ENCODE results near the gene CRTC1.

Gene CRTC1

DNA sequence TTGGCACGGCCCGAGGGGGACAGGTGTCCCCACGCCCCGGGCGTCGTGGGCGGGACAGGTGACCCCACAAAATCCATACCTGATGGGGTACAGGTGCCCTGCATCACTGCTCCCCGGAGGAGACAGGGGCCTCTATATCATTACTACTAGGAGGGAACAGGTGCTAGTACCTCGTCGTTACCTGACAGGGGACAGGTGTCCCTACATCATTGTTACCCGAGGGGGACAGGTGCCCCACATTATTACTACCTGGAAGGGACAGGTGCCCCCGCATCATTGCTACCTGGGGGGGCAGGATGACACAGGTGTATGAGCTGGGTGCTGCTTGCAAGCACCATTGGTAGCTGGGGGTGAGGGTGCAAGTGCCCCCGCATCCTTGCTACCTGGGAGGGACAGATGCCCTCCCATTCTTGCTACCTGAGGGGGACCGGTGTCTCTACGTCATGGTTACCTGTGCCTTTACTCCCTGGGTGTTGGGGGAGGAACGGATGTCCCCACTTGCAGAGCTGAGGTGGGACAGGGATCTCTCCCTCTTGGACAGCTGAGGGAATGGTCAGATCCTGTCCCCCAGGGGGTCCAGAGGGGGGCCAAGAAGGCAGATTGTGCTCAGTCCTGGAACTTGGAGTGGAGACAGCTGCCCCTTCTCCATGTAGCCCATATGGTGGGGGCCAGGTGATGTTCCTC lies 620 bp downstream of the CRTC1 start:
- H3K4me3 ChIP-seq (replicated peaks; ENCODE audit: low read depth, low read length), result peak overlapping the region; percentile 64
- no peak for DNase-seq (ENCODE audit: extremely low read depth, low read depth)
- TF ChIP-seq, protein P1, sequence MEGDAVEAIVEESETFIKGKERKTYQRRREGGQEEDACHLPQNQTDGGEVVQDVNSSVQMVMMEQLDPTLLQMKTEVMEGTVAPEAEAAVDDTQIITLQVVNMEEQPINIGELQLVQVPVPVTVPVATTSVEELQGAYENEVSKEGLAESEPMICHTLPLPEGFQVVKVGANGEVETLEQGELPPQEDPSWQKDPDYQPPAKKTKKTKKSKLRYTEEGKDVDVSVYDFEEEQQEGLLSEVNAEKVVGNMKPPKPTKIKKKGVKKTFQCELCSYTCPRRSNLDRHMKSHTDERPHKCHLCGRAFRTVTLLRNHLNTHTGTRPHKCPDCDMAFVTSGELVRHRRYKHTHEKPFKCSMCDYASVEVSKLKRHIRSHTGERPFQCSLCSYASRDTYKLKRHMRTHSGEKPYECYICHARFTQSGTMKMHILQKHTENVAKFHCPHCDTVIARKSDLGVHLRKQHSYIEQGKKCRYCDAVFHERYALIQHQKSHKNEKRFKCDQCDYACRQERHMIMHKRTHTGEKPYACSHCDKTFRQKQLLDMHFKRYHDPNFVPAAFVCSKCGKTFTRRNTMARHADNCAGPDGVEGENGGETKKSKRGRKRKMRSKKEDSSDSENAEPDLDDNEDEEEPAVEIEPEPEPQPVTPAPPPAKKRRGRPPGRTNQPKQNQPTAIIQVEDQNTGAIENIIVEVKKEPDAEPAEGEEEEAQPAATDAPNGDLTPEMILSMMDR (IDR thresholded peaks at IDR 0.05; ENCODE audit: low read depth, low read length, missing control alignments), result no peak

DNA sequence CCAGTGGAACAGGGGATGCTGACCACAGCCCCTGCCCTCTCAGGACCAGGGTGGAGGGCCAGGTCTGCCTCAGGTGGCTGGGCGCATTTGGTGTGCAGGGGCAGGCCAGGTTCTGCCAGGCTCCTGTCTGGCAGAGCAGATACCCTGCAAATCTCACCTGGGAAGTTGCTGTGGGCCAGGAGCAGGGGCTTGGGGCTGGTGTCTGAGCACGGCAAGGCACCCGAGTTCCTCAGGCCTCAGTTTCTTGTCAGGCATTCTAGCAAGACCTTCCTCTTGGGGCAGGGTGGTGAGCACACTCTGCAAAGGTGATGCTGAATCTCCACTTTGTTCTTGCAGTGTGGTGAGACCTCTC lies 1.1 kb downstream of the CRTC1 start:
- TF ChIP-seq, protein P1 (IDR thresholded peaks at IDR 0.05; ENCODE audit: low read depth, low read length, missing control alignments), result no peak
- H3K4me3 ChIP-seq (replicated peaks; ENCODE audit: low read depth, low read length), result peak overlapping the region; percentile 64
- no peak for DNase-seq (ENCODE audit: extremely low read depth, low read depth)

DNA sequence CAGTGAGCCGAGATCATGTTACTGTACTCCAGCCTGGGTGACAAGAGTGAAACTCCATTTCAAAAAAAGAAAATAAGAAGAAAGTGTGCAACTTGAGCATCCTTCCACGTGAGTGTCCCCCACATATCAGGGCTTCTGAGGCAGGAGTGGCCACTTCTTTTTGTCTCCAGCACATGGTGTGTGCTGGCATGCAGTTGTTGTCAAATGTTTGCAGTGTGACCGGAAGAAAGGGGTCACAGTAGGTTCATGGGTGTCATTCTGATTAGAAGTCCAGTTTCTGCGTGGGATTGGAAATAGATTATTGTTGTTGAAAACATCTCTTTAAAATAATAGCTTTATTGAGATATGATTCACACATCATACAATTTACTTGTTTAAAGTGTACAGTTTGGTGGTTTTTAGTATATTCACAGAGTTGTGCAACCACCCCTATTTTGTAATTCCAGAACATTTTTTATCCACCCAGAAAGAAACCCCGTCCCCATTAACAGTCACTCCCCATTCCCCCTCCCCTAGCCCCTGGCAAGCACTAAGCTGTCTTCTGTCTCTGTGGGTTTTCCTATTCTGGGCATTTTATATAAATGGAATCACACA lies 2.2 kb downstream of the CRTC1 start:
- TF ChIP-seq, protein P1 (IDR thresholded peaks at IDR 0.05; ENCODE audit: low read depth, low read length, missing control alignments), result no peak
- H3K4me3 ChIP-seq (replicated peaks; ENCODE audit: low read depth, low read length), result no peak overlapping the region
- no peak for DNase-seq (ENCODE audit: extremely low read depth, low read depth)

DNA sequence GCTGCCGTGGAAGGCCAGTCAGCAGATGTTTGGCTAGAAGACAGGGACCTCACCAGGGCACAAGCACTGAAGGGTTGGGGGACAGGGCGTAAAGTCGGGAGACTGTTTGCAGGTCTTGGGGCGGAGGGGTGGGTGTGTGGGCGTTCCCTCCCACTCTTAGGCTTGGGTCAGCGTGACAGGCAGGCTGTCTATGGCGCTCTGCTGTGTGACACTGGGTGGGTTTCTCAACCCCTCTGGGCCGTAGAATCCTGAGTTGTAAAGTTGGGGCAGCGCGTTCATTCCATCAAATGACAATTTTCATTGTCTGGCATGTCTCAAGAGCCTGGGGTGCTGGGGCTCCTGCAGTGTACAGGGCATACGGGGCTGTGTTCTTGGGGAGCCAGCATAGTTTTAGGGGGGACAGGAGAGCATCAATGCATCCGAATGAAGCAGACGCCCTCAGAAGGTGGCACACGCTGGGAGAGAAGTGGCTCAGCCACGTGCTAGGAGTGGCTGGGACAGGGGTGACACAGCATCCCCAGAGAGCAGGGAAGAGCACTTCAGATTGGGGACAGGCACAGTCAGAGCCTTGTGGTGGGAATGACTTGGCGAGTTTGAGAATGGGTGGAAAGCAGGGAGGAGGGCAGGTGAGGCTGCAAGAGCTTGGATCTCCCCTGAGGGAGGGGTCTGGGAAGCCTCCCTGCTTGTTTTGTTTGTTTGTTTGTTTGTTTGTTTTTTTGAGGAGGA lies 4.4 kb downstream of the CRTC1 start:
- no peak overlapping the region for H3K4me3 ChIP-seq (replicated peaks; ENCODE audit: low read depth, low read length)

DNA sequence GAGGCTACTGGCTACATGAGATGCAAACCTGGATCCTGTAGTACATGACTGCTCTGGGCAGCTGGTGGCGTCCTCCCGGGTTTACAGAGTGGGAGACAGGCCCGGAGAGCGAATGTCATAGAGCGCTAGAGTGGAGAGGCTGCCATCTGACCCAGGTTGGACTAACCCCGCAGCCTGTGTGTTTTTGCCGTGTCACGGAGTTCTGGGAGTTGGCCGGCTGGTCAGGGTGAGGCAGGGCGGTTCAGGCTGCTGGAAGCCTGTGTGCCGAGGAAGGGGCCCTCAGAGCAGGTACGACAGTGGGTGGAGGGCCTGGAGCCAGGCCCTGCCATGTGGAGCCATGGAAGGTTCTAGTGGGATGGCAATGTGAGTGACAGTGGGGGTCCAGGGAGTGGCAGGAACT lies 12.5 kb downstream of the CRTC1 start:
- no peak overlapping the region for H3K4me3 ChIP-seq (replicated peaks; ENCODE audit: low read depth, low read length)
- no peak for DNase-seq (ENCODE audit: extremely low read depth, low read depth)
- TF ChIP-seq, protein P1 (IDR thresholded peaks at IDR 0.05; ENCODE audit: low read depth, low read length, missing control alignments), result no peak

More for the DNA sequence above, 4.4 kb downstream of the CRTC1 start:
- TF ChIP-seq, protein P1 (IDR thresholded peaks at IDR 0.05; ENCODE audit: low read depth, low read length, missing control alignments), result no peak
- no peak for DNase-seq (ENCODE audit: extremely low read depth, low read depth)

DNA sequence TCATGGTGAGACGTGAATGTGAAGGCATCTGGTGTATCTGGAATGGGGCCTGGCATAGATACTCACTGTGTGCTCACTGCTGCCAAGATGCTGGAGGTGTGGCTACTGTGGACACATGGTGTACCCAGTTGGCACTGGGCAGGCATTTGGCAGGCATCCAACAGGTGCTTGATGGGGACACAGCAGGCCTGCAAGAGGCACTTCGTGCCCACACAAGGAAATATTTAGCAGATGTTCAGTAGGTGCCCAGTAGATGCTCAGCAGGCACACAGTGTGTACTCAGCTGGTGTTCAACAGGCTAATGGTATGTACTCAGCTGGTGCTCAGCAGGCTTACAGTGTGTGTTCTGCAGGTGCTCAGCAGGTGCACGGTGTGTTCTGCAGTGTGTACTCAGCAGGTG lies 14.2 kb downstream of the CRTC1 start:
- TF ChIP-seq, protein P1 (IDR thresholded peaks at IDR 0.05; ENCODE audit: low read depth, low read length, missing control alignments), result no peak
- H3K4me3 ChIP-seq (replicated peaks; ENCODE audit: low read depth, low read length), result no peak overlapping the region
- no peak for DNase-seq (ENCODE audit: extremely low read depth, low read depth)

All from HFF-Myc (cell line).